ENCODE measurements around the gene ZPBP2.

DNA sequence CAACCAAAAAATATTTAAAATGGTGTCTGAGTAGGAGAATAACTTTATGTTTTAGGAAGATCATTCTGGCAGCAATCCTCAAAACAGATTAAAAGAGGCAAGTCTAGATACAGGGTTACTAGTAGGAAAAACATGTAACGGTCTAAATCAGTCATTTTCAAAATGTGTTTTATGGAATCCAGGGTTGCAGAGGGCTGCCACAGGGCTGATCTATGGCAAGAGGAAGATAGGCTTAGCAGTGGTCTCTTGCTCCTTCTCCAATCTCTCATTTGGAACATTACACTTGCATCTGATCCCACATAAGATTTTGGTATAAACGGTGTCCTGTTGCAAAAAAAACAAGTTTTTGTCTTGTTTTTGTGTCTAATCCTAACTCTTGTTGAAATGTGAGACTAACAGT, 13.1 kb upstream of the ZPBP2 start:
- TF ChIP-seq EZH2 (IDR thresholded peaks at IDR 0.05; ENCODE audit: low read length, missing control alignments), result no peak
- TF ChIP-seq CTCF (conservative IDR thresholded peaks at IDR 0.05 in 1 of 2, IDR thresholded peaks at IDR 0.05 in 1 of 2; ENCODE audit: low read depth in 1 of 2, low read length in 2 of 2), result no peak

All from fibroblast of lung (primary cell).